PFSK-1 (cell line): ENCODE data around the gene OR52A5.

ENCODE experiments used
- FOXP2 ChIP-seq: optimal IDR thresholded peaks from 2 replicates; pipeline ENCODE3; 2011; ENCODE audit warnings: borderline replicate concordance, control low read depth, inconsistent platforms; ENCODE audit not compliant: insufficient read depth; ENCODE audit errors: extremely low read length, extremely low read depth
- POLR2AphosphoS5 ChIP-seq: IDR thresholded peaks from 2 replicates; pipeline ENCODE4 v1.6.1; 2012; ENCODE audit warnings: low read depth, mild to moderate bottlenecking, control low read depth, low read length, moderate library complexity
- REST ChIP-seq, 2 experiments: IDR thresholded peaks; 2 replicates each; pipeline versions ENCODE4 v1.6.1 to v1.8.0; 2011 to 2012; ENCODE audit warnings: low read depth in 2 of 2, low read length in 2 of 2, control low read depth in 1 of 2, inconsistent platforms in 1 of 2, mild to moderate bottlenecking in 1 of 2, moderate library complexity in 1 of 2; ENCODE audit not compliant: insufficient read depth in 1 of 2
- SIN3A ChIP-seq: IDR thresholded peaks from 2 replicates; pipeline ENCODE4 v1.6.1; 2012; ENCODE audit warnings: mild to moderate bottlenecking, low read length, moderate library complexity, borderline replicate concordance; ENCODE audit not compliant: insufficient read depth
- TAF1 ChIP-seq: IDR thresholded peaks from 2 replicates; pipeline ENCODE4 v1.6.1; 2012; ENCODE audit warnings: low read length, control low read depth, borderline replicate concordance; ENCODE audit not compliant: insufficient read depth

The OR52A5 gene

GRCh38 chr11:5102246-5102645 is 35.9 kb downstream of the OR52A5 start:
- no peak for TF ChIP-seq FOXP2
- TF ChIP-seq REST (IDR thresholded peaks at IDR 0.05; ENCODE audit: insufficient read depth in 1 of 2, low read depth in 2 of 2, low read length in 2 of 2): no peak
- TF ChIP-seq SIN3A: no peak
- no peak for TF ChIP-seq TAF1
- TF ChIP-seq POLR2AphosphoS5: no peak

- TF ChIP-seq POLR2AphosphoS5: no peak
- TF ChIP-seq FOXP2: no peak
- no peak for TF ChIP-seq TAF1
- TF ChIP-seq REST (IDR thresholded peaks at IDR 0.05; ENCODE audit: insufficient read depth in 1 of 2, low read depth in 2 of 2, low read length in 2 of 2): no peak
- TF ChIP-seq SIN3A: no peak
These were observed 42.1 kb downstream of the OR52A5 start for GRCh38 chr11:5096011-5096410.

GRCh38 chr11:5092821-5093585 is 45.2 kb downstream of the OR52A5 start:
- TF ChIP-seq POLR2AphosphoS5: no peak
- no peak for TF ChIP-seq REST (IDR thresholded peaks at IDR 0.05; ENCODE audit: insufficient read depth in 1 of 2, low read depth in 2 of 2, low read length in 2 of 2)
- TF ChIP-seq SIN3A: no peak
- TF ChIP-seq TAF1: no peak
- no peak for TF ChIP-seq FOXP2

- TF ChIP-seq FOXP2 (no peak), REST (IDR thresholded peaks at IDR 0.05; ENCODE audit: insufficient read depth in 1 of 2, low read depth in 2 of 2, low read length in 2 of 2) (no peak), SIN3A (no peak), TAF1 (no peak), POLR2AphosphoS5 (no peak)
These were observed 47.5 kb downstream of the OR52A5 start for GRCh38 chr11:5090668-5091067.
